A172 (cell line): ENCODE data around the gene IQCK. TPM values are rescaled to one million over a fixed set of nuclear protein-coding genes. Genes with fewer than 3 reads are reported as not detected.
"Not testable (repeated sequence)": the region's sequence is repeated elsewhere in the genome, so short reads cannot be mapped to it uniquely, and the experiment has no call there.

Experiments used
- DNase-seq: peaks from one replicate; pipeline ENCODE4 v3.0.0-alpha.2; 2015; ENCODE audit warnings: low spot score
- total RNA-seq: library from RNA; depleted of rRNA; stranded (reverse); fragments of >200 nt; shearing (Covaris generic); gene quantifications from 2 replicates; pipeline ENCODE4 v1.2.3, GENCODE V29; 2014

Gene IQCK
- total RNA-seq, 1 experiment from 2014 or later = 8.4 TPM

DNA sequence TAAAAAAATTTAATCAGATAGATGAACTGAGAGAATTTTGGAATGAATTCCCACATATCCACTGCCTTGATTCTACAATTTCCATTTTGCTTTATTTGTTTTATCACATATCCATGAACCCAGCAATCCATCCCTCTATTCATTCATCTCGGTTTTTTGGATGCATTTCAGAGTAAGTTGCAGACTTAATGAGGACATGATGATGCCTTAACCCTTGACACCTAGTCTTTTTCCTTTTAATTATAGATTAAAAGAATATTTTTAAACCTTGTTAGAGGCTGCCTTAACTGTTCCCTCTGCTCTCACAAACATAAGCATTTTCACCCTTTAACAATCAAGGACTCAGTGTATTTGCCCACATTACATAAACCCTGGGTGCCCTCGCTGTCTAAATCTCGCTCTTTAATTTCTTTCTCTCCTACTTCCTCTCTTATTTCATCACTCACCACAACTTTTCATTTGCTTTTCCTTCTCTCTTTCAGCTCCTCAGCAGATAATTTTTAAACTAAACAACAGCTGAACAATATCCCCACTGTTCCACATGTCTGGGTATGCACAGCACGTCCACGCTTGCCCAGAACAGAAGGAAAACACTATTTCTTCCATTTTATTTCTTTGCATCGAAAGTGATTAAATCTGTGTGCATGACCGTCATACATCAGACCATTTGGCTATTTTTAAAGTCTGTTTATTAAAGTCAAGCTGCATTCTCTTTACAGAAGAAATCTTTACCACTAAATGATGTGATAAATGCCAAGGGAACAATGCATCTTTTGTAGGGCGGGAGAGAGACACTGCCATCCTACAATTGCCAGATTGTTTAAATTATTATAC lies 39.9 kb downstream of the IQCK start:
- DNase-seq = no peak

DNA sequence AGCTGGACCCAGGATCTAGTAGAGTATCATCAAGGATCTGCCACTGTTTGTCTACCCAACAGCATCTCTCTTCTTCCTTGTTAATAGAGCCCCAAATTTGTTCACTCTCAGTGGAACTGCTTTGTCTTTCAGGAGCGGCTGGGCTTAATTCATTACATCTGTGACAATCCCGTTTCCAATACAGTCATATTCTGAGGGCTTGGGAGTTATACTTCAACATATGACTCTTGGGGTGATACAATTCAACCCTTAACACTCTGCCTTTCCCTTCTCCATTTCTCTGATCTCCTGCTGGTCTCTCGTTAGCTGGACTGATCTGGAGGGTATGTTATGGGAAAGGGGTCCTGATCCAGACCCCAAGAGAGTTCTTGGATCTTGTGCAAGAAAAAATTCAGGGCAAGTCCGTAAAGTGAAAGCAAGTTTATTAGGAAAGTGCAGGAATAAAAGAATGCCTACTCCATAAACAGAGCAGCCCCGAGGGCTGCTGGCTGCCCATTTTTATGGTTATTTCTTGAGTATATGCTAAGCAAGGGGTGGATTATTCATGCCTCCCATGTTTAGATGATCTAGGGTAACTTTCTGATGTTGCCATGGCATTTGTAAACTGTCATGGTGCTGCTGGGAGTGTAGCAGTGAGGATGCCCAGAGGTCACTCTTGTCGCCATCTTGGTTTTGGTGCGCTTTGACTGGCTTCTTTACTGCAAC lies 42.4 kb downstream of the IQCK start:
- DNase-seq = no peak

DNA sequence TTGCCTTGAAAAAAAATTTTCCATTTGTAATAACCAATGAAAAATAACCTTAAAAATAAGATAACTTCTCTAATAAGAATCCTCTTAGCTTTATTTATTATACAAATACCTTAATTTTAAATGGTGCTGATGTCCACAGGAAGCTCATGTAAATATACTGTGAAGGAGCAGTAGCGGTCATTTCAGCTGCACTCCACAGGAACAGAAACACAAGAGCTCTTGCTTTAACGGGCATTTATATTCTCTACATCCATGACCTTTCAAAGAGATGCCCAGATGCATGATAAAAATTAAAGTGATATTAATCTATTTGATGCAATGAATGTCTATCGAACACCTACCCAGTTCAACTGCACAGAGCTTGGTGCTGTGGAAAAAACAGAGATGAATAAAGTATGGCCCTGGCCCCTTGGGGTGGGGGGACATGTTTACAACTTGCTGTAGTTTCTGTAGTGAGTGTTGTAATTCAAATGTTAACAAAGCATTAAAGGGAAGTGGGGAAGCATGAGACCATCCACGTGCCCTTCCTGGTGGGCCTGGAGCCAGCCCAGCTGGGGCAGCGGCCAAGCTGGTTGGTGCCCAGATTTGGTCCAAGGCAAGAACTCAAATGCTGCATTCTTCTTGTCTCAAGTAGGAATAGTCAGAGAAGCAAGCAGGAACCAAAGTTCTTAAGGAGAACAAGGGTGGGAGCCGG lies 47.9 kb downstream of the IQCK start:
- no peak for DNase-seq

DNA sequence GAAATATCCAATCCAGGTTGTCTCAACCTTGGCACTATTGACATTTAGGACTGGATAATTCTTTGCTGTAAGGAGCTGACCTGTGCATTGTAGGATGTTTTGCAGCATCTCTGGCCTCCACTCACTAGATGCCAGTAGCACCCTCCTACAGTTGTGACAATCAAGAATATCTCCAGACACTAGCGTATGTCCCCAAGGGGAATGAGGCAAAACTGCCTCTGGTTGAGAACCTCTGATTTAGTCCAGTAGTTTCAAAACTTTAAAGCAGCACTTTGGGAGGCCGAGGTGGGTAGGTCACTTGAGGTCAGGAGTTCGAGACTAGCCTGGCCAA lies 48.4 kb downstream of the IQCK start:
- DNase-seq = no peak

DNA sequence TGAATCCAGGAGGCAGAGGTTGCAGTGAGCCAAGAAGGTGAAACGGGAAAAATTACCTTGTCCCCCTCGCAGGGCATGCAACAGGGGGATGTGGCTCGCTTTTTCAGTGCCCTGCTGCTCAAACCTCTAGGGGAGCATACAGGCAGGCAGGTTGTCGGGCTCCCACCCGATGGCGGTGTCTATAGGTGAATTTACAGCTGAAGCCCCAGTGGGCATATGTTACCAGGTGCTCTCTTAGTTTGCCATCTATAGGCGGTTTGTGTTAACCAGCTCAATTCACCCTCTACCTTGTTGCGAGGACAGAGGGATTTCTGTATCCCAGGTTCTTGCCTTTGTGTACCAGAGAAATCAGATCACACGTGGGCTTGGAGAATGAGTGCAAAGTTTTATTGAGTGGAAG lies 48.9 kb downstream of the IQCK start:
- no peak for DNase-seq

DNA sequence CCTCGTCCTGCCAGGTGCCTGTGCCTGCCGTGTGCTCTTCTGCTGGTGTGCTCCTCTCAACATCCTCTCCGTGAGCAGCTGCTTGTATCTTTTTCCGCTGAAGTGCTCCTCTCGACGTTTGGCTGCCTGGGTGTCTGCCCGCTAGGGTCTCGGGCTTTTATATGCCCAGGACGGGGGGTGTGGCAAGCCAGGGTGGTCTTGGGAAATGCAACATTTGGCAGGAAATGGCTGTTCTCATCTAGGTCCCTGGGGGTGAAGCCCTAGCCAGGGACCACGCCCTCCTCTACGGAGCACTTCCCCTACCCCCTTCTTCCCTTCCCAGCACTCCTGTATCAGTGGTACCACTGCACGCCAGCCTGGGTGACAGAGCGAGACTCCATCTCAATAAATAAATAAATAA lies 49.4 kb downstream of the IQCK start:
- DNase-seq = no peak

DNA sequence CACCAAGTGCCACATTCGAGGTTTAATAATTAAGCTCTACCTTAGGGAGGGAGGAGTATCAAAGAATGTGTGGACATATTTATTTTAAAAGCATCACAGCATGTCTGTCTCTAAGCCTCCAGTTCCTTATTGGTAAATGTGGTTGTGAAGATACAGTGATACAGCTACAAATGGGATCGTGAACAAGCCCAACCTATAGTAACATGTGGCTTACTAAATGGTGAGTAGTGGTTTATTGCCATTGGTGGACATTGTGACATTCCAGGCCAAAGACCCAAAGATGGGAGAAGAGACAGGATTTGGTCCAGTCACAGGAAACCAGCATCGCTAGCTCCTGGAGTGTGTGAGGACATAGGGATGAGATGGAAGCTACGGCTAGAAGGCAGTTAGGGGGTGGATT lies 51.2 kb downstream of the IQCK start:
- no peak for DNase-seq

DNA sequence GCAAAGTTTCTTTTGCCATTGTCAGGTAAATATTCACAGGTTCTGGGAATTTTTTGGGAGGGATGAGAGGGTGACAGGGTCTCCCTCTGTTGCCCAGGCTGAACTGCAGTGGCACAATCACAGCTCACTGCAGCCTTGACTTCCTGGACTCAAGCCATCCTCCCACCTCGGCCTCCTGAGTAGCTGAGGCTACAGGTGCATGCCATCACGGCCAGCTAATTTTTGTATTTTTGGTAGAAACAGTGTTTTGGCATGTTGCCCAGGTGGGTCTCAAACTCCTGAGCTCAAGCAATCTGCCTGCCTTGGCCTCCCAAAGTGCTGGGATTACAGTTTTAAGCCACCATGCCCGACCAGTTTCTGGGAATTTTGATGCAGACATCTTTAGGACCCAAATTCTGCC lies 53.0 kb downstream of the IQCK start:
- no peak for DNase-seq

DNA sequence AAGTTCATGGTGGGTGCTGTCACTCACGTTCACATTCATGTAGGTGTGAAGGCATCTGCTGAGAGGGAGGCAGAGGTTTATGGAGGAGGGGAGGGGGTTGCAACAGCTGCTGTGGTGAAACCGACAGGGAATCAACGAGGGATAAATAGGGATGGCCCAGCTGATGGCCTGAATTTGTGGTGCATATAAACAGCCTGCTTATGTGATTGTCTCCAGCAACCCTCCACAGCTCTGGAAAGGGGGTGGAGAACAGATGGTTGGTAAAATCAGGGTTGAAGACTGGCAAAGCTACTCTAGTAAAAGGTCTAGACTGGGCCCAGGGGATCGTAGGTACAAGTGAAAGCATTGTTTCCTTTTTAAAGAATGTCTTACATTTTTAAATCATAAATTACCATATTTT lies 53.7 kb downstream of the IQCK start:
- no peak for DNase-seq

DNA sequence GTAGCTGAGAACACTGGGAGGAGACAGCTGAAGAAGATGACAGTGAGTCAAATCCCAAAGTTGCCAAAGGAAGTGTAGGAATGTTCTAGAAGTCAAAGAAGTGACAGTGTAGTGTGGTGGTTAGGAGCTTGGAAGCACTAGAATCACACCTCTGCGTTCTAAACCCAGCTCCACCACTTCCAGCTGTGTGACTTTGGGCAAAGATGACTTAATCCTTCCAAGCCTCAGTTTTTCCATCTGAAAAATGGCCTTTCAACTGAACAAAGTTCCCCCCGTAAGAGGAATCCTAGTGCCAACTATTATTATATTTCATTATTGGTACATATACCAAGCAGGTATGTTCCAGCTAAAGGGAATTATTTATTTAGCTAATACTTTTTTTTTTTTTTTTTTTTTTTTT lies 56.0 kb downstream of the IQCK start:
- no peak for DNase-seq

DNA sequence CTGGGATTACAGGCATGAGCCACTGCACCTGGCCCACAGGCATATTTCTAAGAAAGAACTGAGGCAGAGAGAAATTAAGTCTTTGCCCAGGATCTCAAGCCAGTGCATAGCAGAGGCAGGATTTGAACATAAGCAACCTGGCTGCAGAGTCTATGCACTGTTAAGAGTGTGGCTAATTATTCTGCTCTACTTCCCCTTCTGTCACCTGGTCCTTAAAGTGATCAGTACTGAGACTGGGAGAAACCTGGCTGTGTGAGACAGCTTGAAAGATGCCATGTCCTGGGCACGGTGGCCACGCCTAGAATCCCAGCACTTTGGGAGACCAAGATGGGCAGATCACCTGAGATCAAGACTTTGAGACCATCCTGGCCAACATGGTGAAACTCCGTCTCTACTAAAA lies 58.1 kb downstream of the IQCK start:
- DNase-seq = no peak

DNA sequence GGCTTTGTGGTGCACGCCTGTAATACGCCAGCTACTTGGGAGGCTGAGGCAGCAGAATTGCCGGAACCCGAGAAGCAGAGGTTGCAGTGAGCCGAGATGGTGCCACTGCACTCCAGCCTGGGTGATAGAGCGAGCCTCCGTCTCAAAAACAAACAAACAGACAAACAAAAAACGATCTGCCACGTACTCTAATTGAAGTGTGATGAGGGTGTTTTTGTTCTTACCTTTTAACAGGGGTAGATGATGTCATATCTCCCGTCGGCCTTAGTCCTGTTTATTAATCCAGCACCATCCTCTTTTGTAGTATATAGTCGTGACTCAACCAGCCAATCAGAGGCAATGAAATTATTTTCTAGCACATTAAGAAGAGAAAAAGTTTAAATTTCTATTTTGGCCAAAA lies 58.5 kb downstream of the IQCK start:
- no peak for DNase-seq

DNA sequence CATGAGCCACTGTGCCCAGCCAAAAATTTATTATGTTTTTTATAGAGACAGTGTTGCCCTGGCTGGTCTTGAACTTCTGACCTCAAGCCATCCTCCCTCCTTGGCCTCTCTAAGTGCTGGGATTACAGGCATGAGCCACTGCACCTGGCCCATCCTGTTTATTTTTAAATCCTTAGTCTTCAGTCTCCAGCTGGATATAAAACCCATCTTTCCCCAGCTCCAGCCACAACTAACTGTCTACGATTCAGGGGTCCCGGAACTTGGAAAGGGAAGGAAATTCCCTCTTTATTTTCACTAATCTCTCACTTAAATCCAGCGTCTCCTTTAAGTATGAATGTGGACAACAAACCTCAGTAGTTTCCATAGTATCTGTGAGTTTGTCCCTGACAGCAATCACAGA lies 62.2 kb downstream of the IQCK start:
- DNase-seq = no peak

DNA sequence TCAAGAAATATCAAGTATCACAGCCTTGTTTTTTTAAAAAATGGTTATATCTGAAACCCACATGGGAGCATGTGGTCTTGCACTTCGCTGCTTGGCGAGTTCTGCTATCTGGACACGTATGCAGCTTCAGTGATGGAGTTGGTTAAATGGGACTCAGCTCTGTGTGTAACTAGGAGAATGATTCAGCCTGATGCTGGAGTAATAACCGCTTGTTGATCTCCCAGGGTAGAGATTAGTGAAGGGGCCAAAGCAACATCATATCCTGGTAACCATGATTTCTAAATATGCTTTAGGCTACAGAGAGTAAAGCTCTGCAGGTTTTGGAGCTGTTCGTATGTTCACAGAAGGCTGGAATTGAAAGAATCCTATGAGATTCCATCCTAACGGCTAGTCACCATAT lies 63.2 kb downstream of the IQCK start:
- no peak for DNase-seq

DNA sequence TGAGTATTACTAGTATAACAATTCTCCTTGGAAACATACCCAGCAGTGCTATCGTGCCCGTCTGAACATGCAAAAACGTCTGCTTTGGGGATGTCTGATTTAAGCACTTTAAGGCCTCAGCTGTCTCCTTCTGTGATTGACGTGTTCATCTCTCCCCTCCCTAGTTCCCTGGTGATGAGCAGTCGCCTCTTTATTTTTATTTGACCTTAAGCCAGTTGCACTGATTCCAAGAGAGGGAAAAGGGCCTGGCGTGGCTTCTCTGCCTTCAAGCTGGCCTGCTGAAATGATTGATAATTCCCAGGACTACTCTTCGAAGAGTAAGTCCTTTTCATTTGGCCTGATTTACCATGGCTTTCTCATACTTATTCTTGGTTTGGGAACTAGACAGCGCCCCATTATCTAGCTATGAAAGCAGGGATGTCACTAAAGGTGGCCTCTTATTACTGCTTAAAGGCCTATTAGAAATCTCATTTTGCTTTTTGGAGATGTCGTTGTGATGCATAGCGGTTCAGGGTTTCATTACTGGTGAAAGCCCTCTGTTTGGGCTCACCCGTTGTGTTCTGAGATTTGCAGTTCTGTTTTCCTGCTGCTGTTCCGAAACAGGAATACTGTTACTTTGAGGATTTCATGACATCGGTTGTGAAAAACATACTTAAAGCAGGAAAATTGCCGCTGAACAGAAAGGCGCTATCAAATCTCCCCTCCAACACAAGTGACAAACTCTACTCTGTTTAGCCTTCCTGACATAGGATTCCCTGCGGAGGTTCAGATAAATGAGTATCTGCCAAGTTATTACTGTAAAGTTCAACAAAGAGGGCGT lies 65.5 kb downstream of the IQCK start:
- DNase-seq = no peak

DNA sequence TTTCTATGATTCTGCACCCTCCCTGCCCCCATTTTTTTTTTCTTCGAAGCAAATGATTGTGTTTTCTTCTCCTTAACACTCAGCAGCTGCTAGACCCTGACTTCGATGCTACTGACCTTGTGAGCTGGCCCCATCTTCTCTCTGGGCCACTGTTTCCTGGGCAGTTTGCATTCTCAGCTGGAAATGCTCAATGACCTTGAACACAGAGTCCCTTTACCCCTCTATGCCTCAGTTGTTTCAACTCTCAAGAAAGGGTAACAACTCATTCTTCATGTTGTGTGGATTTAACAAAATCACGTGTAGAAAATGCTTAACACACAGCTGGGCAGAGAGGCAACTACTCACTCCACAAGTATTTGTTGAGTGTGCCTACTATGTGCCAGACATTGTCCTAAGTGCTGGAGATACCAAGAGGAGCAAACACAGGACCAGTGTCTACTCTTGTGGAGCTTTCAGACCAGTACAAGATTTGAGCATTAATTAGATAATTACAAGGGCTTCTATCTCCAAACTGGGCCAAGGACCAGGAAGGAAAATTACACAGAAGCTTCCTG lies 66.2 kb downstream of the IQCK start:
- no peak for DNase-seq

DNA sequence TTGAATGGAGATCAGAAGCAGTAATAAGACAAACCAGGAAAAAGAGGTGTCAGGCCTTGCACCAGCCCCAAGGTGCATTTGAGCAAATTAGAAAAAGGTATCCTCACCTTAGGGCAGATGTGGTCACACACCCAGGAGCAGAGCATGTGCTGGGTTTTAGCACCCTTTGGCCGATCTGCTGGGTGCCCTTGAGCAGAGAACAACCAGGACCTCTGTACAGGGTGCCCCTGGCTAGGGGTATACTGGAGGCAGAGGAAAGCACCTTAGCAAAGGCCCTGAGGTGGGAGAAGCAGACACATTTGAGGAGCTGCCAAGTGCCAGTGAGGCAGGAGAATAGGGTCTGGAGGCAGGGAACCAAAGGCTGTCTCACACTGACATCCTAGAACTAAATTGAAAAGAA lies 67.0 kb downstream of the IQCK start:
- no peak for DNase-seq

DNA sequence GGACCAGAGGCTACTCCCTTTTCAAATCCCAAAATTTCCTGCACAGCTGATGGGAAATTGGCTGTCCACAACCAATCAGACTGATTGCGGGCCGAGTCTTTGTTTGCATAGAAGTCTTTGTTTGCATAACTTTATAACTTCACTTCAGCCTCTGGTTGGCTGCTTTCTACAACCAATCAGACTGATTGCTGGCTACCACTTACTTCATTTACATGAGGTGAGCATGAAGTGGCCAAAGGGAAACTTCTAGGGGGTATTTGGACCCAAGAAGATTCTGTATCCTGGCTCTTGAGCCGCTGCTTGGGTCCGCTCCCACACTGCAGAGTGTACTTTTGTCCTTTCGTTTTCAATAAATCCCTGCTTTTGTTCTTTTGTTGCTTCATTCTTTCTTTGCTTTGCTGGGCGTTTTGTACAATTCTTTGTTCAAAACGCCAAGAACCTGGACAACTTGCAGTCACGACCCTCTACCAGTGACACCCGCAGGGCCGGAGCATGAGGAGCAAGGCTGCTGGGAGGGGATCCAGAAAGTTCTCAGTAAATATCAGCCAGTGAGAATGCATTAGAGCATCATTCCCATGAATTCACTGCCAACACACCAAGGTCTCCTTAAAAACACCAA lies 67.5 kb downstream of the IQCK start:
- DNase-seq = no peak

DNA sequence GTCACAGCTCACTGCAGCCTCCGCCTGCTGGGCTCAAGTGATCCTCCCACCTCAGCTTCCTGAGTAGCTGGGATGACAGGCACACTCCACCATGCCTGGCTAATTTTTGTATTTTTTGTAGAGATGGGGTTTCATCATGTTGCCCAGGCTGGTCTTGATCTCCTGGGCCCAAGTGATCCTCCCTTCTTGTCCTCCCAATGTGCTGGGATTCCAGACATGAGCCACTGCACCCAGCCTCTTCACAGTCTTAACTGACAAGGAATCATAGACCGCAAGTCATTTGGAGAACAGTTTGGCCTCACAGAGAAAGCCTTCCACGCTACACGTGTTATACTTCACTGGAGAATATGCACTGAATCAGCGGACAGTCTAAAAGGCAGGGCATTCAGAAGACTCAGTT lies 83.3 kb downstream of the IQCK start:
- not testable (repeated sequence) for DNase-seq

DNA sequence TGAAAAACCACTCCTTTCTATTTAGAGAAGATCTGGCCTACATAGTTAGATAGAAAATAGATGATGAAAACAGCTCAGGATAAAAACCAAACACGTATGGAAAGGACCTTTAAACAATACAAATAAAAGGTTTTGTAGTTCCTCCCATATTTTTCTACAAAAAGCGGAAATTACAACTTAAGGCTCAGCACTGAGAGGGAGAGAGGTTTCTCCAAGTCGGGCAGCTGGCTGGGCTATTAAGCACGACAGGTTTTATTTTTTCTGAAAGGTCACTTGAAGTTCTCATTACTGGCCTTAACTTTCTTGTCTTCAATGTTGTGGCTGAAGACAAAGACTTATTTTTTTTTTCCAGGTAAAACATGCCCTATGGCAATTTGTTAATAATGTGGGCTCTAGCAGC lies 83.8 kb downstream of the IQCK start:
- DNase-seq = not testable (repeated sequence)

DNA sequence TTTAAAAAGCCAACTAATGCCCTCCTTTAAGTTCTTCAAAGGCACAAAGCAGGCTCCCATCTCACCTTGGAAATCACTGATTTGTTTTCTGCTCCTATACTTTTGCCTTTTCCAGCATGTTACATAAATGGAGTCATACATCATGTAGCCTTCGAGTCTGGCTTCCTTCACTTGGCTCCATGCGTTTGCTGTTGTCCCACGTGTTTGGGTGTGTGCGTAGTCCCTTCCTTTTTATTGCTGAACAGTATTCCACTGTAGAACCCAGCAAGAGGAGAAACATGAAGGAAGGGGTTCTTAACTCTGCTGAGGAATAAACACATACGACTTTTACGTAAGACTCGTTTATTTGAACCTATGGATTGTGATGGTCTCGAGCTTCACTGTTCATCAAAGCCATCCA lies 84.5 kb downstream of the IQCK start:
- no peak for DNase-seq
